IPS-NIHi7 (cell line): ENCODE data around the gene TSPAN9.

Source experiments
- DNase-seq: peaks from one replicate; pipeline ENCODE4 v3.0.0; 2012; ENCODE audit warnings: mixed read lengths; ENCODE audit errors: extremely low spot score

The TSPAN9 gene

GRCh38 chr12:3295646-3296408 lies 218.6 kb downstream of the TSPAN9 start:
- DNase-seq = no peak

DNA sequence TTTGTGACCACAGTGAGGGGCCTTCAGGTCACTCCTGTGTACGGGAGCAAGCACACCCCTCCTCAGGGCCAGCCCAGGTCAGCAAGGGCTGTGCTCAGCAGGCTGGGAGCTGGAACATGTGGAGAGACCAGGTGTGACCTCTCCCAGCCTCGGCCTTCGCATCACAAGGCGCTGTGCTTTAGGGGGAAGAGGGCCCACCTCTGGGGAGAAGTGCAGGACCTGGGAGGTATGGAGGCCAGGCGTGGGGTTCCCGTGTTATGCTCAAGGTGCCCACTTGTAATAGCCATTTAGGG lies 219.2 kb downstream of the TSPAN9 start:
- no peak for DNase-seq

- no peak for DNase-seq
Measured at GRCh38 chr12:3298603-3299002, 221.4 kb downstream of the TSPAN9 start.

- DNase-seq = peak; percentile 89
Measured at GRCh38 chr12:3299929-3300832, 223.0 kb downstream of the TSPAN9 start.

DNA sequence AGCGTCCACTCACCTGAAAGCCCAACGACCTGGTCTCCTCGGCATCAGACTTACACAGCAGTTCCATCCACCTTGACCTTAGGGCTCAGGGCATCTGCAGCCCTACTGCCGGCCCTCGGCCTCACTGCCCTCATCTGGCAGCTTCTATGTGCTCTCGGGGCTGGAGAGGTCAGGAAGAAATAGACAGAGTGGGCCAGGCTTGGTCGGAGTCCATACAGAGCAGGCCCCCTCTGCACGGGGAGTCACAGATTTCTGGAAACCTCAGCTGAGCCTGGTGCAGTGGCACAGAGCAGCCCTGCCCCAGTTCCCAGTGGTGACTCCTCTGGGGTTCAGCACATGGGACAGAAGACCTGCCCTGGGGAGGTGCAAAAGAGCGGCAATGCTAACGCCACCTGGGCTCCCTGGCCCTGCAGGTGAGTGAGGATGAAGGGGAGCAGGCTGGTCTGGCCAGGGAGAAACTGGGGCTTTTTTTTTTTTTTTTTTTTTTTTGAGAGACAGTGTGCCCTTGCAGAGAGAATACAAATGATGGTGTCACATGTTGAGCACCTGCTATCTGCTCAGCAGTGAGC lies 223.7 kb downstream of the TSPAN9 start:
- no peak for DNase-seq

DNA sequence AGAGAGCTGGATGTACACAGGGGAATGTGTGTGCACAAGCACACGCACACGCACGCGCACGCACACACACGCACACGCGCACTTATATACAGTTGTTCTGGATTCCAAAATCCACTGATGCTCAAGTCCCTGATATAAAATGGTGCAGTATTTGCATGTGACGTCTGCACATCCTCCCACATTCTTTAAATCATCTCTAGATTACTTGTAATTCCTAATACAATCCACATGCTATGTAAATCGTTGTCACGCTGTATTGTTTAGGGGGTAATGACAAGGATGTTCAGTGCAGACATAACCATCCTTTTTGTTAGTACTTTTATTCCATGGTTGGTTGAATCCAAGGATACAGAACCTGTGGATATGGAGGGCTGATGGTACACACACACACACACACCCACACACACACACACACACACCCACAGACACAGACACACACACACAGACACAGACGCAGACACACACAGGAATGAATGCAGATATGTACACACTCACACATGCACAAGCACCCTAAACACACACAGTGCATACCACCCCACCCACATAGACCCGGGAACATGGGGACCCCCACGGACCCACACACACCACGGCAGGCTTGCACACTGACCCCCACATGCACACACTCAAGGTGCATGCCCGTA lies 225.3 kb downstream of the TSPAN9 start:
- no peak for DNase-seq

- DNase-seq = peak; percentile 56
Measured at GRCh38 chr12:3303410-3304136, 226.4 kb downstream of the TSPAN9 start.

DNA sequence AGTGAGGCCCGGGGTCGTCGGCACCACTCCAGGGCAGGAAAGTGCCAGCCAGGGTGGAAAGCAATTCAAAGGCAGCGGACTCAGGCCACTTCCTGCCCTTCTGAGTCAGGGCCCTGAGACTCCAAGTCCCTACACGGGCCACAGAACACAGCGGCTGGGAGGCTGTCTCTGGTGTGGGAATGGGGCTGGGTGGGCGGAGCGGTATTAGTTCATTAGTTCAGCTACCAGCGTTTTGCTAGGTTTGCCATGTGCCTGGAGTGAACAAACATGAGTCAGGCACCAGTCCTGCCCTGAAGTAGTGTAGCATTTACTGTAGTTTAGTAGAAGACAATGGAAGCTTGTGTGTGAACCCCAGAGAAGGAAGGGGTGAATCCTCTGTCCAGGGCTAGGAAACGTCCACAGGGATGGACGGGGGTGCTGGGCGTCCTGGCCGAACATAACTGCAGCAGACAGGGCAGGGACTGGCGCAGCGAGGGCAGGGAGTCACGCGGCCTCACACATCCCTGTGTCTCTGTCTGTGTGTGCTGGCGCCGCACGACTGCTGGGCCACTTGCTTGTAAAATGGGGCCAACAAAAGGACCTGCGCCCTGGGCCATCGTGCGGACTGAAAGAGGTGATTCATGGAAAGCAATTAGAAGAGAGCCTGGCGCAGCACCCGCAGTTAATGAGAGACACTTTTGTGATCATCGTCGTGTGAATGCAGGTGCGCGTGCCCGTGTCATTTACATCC lies 227.4 kb downstream of the TSPAN9 start:
- no peak for DNase-seq

GRCh38 chr12:3305464-3305863 lies 228.3 kb downstream of the TSPAN9 start:
- no peak for DNase-seq

- no peak for DNase-seq
Measured at GRCh38 chr12:3305904-3306619, 228.9 kb downstream of the TSPAN9 start.

- DNase-seq = no peak
Measured at GRCh38 chr12:3307389-3307788, 230.2 kb downstream of the TSPAN9 start.

DNA sequence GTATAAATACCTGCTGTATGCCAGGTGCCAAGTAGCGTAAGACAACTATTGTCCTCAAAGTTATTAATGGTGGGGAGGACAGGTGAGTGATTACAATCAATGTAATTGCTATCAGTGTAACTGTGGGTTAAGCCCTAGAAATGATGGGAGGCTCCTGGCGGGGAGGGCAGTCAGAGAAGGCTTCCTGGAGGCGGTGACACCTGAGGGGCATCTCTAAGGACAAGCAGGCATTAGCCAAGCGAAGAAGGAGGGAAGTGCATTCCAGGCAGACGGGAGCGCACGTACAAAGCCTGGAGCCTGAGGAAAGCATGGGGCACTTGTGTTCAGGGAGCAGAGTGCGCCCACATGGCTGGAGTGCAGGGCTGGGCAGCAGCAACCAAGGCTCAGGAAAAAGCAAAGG lies 230.9 kb downstream of the TSPAN9 start:
- no peak for DNase-seq

- DNase-seq = no peak
Measured at GRCh38 chr12:3308609-3309008, 231.4 kb downstream of the TSPAN9 start.

DNA sequence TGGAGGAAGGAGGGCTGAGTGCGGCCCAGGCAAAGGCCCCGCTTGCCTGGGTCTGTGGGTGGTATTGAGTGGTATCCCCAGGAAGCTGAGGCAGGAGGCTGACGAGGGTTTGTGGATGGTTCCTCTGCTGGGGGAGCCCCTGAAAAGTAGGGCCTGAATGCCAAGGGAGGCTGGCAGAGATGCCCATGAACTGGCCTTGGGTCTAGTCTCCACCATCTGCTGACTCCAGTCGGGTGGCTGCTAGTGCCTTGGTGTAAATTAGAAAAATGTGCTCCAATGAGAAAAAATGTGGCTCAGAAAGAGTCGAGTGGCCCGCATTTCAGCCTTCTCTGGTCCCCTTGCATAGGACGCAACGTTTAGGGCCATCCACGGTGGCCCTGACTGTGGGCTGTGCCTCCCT lies 232.6 kb downstream of the TSPAN9 start:
- DNase-seq = no peak

DNA sequence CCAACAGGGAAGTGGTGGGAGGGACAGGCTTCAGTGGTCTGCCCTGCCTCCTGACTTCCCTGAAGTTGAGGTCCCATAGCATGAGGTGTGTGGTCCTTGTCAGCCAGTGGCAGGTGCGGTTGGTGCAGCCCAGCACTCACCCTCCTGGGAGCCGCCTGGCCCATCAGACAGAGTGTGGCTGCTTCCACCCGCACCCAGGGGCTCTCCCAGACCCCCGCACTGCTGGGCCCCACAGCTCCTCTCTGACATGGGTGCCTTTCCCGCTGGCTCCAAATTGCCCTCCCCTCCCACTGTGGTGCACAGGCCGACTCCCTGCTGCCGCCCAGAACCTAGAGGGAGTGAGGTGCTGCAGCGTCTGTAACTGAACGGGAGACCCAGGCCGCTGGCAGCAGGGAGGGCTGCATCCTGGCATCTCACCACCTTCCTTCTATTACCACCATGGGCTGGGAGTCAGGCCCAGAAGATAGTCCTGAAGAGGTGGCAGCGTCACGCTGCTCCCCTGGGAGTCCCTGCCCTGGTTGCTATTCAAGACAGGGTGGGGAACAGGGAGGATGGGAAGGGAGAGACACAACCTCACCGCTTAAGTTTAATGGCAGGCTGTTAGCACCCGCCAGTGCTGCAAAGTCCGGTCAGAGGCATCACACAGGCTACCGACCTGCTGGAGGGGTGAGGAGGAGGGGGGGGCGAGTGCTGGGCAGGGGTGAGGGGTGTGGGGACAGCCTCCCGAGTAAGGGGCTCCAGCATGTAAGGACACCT lies 233.3 kb downstream of the TSPAN9 start:
- no peak for DNase-seq

DNA sequence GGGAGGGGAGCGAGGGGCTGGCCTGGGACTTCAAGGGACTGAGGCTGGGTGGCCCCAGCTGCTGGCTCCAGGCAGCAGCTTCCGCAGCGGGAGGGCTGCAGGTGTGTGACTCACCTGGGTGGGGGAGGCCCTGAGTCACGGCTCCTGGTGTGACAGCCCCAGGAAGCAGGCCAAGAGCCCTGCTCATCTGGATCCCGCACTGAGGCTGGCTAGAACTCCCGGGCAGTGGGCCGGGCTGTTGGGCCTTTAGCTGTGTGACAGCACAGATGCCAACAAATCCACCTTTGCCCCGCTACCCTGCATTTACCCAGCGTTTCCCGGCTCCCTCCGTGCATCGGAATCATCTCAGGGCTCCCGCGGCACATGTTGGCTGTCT lies 233.8 kb downstream of the TSPAN9 start:
- no peak for DNase-seq

DNA sequence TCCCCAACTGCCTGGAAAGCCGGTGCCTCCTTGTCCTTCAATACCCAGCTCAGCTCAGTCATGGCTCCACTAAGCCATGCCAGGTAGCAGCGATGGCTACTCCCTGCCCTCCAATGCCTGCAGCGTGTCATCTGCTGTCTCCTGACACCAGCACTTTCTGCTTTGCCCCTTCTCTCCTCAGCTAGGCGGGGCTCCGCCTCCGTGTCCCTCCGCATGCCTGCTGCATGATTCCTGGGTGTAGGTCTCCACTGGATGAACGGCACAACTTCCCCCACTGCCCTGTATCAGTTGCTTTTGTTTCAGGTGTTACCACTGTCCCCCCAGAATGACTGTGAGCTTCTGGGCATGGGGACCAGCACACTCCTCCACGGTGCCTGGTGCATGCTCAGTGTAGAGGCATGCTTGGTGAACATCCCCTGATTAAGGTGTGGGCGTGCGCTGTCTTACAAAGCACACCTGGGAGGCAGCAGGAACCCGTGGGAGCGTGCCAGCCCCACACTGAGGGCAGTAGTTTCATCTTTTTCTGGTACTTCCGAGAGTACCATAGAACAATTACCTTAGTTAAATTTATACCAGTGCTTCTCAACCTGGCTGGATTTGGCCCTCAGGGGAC lies 234.4 kb downstream of the TSPAN9 start:
- no peak for DNase-seq

GRCh38 chr12:3313066-3313465 lies 235.9 kb downstream of the TSPAN9 start:
- DNase-seq = no peak
